ENCODE results near the gene ATAD5. TPM values are rescaled to one million over a fixed set of nuclear protein-coding genes. Genes with fewer than 3 reads are reported as not detected.
A peak's percentile ranks its signal among the peaks of the same experiment; 100 is the strongest.
"Not testable (repeated sequence)": the region's sequence is repeated elsewhere in the genome, so short reads cannot be mapped to it uniquely, and the experiment has no call there.

The ATAD5 gene
- 1 to 10 TPM; 2.0 to 5.1 (median 3.8) TPM for polyA plus RNA-seq (ENCODE audit: insufficient read length in 10 of 10)
- long read RNA-seq, donor 1 = 0 reads
- long read RNA-seq, donor 2 = 0 reads
- long read RNA-seq, donor 3 = 0 reads
- long read RNA-seq, donor 4 = 0 reads
- long read RNA-seq, donor 5 = 0 reads
- long read RNA-seq, donor 6 = 0 reads
- long read RNA-seq, donor 7 = 0 reads
- long read RNA-seq, donor 8 = 0 reads
- long read RNA-seq, donor 9 = 0 reads

- peak; percentile 91 to 97 (median 95) for DNase-seq
Observed at GRCh38 chr17:30831663-30832437, at the start of gene ATAD5. TSS of gene ATAD5 (plus strand) at chr17:30831966. CDS start at chr17:30832348, 382 bp downstream.

GRCh38 chr17:30782206-30782605 is 49.6 kb upstream of the ATAD5 start:
- peak in 1 of 3 donors; percentile 1 for DNase-seq

GRCh38 chr17:30788918-30789317 is 42.8 kb upstream of the ATAD5 start:
- DNase-seq = no peak

- DNase-seq = no peak
Observed at GRCh38 chr17:30790279-30790678, 41.5 kb upstream of the ATAD5 start.

GRCh38 chr17:30793282-30793977 is 38.3 kb upstream of the ATAD5 start:
- no peak for DNase-seq

- DNase-seq = no peak
Observed at GRCh38 chr17:30794372-30794771, 37.4 kb upstream of the ATAD5 start.

GRCh38 chr17:30796016-30796415 is 35.8 kb upstream of the ATAD5 start:
- DNase-seq = no peak

- DNase-seq = no peak
Observed at GRCh38 chr17:30801671-30802070, 30.1 kb upstream of the ATAD5 start.

- no peak for DNase-seq
Observed at GRCh38 chr17:30805944-30806456, 25.8 kb upstream of the ATAD5 start.

- no peak for DNase-seq
Observed at GRCh38 chr17:30807896-30808295, 23.9 kb upstream of the ATAD5 start.

- peak in 1 of 3 donors; percentile 25 for DNase-seq
Observed at GRCh38 chr17:30808785-30809286, 22.9 kb upstream of the ATAD5 start.

GRCh38 chr17:30809867-30810266 is 21.9 kb upstream of the ATAD5 start:
- DNase-seq = no peak

GRCh38 chr17:30812218-30813177 is 19.3 kb upstream of the ATAD5 start:
- no peak for DNase-seq

GRCh38 chr17:30814236-30814635 is 17.5 kb upstream of the ATAD5 start:
- DNase-seq = not testable (repeated sequence)

GRCh38 chr17:30814860-30815259 is 16.9 kb upstream of the ATAD5 start:
- DNase-seq = not testable (repeated sequence)

- DNase-seq = no peak
Observed at GRCh38 chr17:30816165-30816564, 15.6 kb upstream of the ATAD5 start.

GRCh38 chr17:30819971-30820705 is 11.6 kb upstream of the ATAD5 start:
- DNase-seq = no peak

GRCh38 chr17:30821871-30822723 is 9.7 kb upstream of the ATAD5 start:
- no peak for DNase-seq

- not testable (repeated sequence) for DNase-seq
Observed at GRCh38 chr17:30822919-30823318, 8.8 kb upstream of the ATAD5 start.

Measured in muscle of back (tissue), 13 donors.